HG03558 (cell line): ENCODE results near the gene DGCR6L.
"Not testable (repeated sequence)": the region's sequence is repeated elsewhere in the genome, so short reads cannot be mapped to it uniquely, and the experiment has no call there.

Source experiments
- ATAC-seq: cut with Tn5 transposase; IDR thresholded peaks from one replicate; pipeline ENCODE4 v1.9.1; 2021; ENCODE audit warnings: moderate number of reproducible peaks; ENCODE audit not compliant: unreplicated experiment; ENCODE audit errors: extremely low read depth

Gene DGCR6L

DNA sequence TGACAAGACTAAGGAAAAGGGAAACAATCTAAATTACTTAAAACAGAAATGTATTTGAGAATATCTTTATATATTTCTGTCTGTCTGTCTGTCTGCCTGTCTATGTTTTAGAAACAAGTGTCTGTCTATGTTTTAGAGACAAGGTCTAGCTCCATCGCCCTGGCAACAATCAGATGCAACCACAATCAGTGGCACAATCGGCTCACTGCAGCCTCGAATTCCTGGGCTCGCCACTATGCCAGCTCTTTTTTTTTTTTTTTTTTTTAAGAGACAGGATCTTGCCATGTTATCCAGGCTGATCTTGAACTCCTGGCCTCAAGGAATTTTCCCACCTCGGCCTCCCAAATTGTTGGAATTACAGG lies 8.7 kb upstream of the DGCR6L start:
- not testable (repeated sequence) for ATAC-seq

DNA sequence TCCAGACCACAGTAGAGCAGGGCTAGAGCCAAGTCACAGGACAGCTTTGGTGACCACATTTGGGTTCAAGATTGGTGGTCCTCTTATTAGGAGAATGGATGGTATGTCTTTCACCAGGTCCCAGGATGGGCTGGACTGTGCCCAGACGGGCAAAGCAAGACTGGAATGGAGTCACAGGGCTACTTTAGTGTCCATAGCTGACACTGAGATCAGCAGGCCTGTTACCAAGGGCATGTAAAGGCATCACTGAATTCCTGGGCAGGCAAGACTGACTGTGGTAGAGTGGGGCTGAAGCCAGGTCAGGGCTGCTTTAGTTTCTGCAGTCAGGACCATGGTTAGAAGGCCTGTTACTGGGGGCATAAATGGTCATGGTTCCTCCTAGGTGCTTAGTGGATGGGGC lies 6.1 kb upstream of the DGCR6L start:
- ATAC-seq: not testable (repeated sequence)

DNA sequence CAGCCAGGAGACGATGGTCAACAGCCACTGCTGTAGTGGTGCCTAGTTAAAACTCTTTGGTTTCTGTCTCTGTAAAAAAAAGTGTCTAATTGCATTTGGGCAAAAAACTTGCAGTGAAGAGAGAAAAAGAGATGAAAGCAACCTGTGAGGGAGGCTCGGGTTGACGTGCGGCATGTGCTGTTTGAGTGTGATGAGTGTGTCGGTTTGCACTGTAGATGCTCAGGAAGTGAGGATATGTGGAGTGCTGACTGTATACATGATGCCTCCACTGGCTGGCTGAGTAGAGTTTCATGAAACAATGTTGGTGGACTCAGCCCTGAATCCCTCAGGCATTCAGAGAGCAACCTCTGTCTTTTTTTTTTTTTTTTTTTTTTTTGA lies 4.3 kb upstream of the DGCR6L start:
- ATAC-seq: no peak

DNA sequence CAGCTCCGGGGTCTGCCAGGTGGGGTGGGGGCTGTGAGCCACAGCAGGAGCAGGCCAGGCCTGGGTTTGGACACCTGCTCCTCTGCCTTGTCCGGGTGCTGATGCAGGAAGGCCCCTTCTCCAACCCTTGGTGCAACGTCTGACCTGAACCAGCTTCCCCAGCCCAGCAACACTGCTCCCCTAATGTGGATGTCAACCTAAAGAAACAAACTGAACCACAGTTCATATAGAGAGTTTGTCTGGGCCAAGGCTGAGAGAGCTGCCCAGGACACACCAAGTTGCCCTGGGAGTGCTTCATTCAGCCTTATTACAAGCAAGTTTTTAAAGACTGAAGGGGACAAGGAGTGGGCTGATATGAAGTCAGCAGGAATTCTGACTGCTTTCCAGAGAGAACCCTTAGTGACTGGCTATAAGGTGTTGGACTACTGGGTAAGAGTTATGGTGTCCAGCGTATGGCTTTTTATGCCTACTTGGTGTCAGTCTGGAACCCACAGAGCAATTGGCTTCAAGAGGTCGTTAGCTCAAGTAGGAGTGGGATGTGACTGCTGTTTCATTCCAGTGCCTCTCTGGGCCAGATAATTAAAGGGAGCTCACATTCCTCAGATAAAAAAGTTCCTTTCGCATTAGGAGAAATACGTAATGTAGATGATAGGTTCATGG lies 1.8 kb upstream of the DGCR6L start:
- ATAC-seq: not testable (repeated sequence)

DNA sequence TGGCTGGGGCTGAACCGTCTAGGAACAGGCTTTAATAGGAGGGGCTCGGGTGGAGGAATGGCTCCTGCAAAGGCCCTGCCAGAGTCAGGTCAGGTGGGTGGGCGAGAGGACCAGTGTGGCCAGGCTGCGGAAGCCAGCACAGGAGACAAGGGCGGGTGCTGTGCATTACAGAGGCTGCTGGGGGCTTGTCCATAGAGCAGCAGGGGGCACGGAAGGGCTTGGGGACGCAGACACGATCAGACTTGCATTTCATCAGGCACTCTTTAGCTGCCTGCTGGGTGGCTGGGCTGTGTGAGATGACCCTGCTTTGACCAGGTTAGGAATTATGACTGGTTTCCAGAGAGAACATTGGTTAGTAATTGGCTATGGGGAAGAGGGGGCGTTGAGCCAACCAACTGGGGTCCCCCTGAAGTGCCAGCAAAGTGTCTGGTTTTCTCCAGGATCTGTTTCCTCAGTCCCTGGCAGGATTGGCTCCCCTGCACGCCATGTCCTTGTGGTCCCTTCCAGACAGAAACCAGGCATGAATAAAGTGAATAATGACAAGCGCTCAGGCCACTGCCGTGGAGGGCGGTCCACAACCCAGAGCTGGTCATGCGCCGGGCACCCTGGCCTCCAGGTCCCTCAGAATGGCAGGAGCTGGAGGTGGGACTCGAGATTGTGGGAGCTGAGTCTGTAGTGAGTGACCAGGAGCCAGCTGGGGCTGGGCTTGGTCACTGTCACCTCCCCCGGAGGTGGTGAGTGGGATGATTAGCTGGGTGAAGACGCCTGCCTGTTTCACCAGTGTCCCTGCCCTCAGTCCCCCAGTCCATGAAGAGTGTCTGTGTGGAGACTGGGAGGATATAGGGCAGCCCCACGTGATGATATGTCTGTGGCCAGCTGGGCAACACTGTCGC lies 1.0 kb upstream of the DGCR6L start:
- ATAC-seq: not testable (repeated sequence)

DNA sequence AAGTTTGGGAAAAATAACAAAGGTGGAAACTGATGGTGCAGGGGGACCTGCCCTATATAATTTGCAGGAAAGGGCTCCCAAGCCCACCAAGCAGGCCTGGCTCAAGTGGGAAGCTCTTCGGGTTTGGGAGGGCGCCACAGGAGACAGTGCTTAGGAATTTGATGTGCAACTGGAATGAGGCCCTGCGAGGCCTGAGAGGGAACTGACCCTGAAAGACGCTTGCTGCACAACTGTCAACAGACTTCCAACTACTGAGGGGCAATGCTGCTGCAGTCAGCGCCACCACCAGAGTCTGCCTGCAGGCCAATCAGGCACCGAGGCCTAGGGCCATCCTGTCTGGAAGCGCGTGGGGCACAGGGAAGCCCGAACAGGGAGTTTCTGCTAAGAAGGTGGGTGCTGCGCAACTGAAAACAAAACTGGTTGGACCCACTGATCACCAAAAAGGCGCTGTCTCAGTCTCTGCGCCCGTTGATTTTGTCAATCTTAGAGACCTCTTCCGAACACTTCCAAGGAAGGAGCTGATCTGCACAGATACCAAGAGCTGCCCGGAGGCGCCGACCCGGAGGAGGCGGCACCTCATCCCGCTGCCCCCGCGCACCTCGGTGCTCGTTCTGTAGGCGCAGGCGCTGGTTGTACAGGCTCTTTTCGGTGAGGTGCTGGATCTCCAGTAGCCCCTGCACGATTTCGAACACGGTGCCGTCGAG lies 667 bp downstream of the DGCR6L start:
- no peak for ATAC-seq

DNA sequence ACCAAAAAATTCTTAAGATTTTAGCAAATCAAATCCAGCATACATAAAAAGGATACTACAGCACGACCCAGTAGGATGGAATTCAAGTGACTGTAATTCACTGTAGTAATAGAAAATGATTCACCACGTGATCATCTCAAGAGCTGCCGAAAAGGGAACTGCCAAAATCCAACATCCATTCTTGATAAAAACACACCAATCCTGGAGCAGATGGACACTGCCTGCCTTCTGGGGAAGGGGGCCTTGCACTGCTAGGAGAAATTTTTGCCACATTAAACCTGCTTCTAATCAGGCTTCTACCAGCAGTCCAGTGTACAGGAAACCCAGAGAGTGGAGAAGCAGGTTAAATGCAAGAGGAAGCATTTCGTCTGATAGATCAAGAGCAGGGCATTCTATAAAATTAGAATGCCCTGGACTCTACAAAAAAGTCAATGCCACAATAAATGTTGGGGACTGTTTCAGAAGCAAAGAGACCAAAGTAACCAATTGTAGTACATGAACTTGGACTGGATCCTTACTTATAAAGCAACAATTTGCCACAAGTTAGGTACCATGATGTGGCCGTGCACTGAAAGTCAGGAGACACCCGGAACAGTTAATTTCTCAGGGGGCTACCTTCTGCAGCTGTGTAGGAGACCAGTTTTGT lies 1.7 kb downstream of the DGCR6L start:
- ATAC-seq: not testable (repeated sequence)

DNA sequence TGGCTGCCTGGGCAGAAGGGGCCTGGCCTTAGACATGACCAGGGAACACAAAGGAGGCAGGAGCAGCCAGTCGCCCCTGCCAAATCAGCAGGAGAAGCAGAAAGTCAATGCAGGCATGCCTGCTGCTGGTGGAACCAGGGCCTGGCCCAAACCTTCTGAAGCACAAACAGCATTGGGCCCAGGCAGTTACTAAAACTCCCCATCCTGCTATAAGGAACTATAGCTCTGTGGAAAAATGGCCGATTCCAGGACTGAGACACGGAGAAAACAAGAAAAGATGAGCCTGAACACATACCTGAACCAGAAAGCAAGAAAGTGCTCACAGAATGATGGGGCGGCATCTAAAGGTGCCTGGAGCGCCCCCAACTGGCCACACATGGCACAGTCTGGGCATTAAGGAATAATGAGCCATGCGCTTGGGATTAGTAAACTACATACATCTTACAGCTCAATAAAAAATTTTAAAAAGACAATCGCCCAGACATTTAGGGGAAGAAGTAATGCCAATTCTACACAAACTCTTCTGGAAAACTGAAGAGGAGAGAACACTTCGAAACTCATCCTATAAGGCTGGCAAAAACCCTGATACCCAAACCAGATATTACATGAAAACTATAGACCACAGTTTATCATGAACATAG lies 2.3 kb downstream of the DGCR6L start:
- ATAC-seq: not testable (repeated sequence)

DNA sequence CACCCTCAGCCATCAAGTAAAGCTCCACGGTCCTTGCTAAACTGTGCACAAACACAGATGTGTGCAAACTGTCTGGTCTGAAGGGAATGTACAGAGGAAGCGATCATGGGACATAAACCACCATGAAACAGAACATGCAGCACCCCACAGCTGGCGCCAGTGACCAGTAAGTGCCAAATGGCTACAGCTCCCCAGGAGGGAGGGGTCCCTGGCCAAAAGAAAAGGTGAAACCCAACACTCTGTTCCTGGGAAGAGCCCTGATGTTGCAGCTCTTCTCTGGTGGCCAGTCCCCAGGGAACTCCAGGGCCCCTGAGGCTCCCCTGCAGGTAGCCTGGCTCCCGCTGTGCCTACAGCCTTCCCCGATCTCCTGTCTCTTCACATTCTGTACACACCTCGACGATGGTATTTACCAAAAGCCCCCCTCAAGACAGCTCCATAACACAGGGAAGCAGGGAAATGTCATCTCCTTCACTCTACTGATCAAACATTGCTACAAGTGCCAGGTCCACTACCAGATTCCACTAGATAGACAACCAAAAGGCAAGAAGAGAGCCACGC lies 2.9 kb downstream of the DGCR6L start:
- ATAC-seq: no peak

DNA sequence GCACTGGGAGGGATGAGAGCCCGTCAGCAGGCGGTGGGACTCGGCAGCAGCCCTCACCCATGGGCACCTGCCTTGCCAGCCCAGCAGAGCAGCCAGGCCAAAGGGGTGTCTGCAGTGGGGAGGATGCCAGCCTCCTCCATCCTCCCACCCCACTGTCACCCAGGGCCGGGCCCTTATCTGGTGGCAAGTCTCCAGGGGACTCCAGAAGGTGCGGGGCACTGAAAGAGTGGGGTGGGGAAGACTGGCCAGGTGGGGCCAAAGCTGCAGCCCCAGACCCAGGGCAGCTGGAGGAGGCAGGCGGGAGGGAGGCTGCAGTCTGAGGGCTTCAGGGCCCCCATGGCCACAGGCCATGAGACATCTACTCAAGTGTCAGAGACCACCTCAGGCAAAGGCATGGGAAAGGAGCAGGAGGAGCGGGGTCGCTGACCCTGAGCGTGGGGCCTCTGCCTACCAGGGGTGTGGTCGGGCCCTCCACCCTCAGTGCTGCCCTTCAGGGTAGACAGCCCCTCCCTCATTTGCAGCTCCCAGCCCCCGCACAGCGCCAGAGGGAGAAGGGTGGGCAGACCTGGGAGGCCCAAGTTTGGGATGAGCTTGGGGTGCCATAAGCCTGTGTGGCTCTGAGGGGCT lies 3.5 kb downstream of the DGCR6L start:
- ATAC-seq: no peak

DNA sequence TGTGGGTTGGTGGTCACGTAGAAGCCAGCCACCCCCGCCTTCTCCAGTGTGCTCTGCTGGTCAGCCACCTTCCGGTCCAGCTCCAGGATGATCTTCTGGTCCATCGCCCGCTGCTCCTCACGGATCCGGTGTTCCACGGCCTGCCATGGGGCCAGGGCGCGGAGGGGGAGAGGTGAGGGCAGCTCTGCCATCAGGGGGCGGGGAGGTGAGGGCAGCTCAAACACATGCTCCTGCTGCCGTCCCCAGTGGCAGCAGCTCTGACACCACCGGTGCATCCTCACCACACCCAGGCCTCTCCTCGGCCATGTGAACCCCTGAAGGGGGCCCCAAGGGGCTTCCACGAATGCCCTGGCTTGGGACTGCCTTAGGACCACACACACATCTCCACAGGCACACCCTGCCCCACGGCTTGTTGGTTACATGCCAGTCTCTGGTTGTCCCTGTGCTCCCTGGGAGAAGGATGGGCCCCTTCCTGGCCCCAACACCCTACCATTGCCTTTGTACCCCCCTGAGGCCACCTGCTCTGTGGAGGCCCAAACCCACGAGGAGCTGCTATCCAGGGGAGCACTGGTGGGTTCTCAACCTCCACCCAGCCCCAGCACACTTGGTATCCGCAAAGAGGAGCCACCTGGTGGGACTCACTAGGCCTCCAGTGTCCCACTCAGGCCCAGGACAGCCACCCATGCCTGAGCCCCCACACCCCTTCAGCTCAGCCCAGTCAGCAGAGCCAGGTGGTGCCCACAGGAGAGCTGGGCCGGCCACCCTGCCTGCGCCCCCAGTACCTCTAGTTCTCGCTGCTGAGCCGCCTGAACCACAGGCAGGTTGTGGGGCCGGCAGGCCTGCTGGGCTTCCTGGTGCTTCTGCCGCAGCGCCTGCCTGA lies 4.3 kb downstream of the DGCR6L start:
- ATAC-seq: no peak

DNA sequence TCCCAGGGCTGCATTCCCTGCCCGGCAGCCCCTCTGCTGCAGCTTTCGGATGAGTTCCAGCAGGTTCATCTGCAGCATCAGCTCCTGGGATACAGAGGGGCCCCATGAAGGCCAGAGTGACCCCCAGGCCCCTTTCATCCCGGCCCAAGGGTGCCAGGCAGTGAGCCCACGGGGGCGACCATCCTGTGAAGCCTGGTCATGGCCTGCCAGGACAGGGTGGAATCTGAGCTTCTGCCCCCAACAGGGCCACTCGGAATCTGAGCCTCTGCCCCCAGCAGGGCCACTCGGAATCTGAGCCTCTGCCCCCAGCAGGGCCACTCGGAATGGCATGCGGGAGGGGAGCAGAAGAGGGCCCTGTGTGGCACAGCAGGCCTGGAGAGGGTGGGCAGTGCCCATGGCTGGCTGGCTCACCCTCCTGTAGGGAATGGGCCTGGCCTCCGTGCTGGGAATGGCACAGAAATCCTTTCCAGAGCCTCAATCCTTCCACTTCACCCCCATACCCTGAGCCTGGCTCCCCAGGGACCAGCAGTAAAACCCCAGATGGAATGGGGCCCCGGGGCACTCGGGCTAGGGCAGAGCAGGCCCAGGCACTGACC lies 5.0 kb downstream of the DGCR6L start:
- ATAC-seq: not testable (repeated sequence)

DNA sequence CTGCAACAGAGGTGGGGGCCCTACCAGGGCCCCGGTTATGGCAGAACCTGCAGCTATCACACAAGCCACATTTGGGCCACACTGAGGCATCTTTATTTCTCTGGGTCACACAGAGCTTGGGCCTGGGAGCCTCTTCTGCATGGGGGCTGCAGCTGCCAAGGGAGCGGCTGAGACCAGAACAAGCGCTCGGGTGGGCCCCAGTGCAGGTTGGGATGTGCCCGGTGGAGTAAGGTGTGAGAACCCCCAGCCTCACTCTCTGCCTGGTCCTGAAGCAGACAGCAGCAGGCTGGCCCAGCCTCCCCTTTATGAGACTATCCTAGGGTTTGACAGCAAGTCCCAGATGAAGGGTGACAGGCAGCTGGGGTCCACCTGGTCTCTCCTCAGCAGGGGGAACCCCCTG lies 5.7 kb downstream of the DGCR6L start:
- not testable (repeated sequence) for ATAC-seq

DNA sequence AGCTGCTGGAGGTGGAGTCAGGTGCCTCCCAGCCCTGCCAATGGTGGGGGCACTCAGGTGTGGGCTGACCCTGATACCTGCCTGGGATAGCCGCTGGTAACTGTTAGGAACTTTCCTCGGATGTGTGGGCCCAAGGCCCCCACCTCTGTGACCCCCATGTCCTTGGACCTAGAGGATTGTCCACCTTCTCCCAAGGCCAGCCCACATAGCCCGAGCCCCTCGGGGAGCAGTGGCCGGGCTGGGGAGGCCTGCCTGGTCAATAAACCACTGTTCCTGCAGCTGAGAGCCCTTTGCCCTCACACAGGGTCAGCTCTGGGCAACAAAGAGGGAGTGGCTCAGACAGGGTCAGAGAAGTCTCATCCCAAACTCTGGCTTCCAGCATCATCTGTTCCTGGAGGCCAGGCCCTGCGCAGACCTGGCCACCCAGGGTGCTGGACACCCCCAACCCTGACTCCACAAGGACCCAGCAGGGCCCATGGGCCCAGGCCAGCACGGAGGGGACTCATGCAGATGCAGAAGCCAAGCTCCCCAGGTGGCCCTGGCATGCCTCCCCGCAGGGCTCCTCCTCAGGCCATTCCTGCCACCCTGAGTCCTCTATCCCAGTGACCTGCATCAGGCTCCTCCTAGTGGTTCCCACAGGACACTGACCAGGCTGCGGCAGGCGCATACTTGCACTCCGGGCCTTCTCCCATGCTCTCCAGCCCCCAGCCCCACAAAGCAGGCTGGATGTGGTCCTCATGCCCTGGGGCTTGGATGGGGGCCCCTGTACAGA lies 6.4 kb downstream of the DGCR6L start:
- not testable (repeated sequence) for ATAC-seq

DNA sequence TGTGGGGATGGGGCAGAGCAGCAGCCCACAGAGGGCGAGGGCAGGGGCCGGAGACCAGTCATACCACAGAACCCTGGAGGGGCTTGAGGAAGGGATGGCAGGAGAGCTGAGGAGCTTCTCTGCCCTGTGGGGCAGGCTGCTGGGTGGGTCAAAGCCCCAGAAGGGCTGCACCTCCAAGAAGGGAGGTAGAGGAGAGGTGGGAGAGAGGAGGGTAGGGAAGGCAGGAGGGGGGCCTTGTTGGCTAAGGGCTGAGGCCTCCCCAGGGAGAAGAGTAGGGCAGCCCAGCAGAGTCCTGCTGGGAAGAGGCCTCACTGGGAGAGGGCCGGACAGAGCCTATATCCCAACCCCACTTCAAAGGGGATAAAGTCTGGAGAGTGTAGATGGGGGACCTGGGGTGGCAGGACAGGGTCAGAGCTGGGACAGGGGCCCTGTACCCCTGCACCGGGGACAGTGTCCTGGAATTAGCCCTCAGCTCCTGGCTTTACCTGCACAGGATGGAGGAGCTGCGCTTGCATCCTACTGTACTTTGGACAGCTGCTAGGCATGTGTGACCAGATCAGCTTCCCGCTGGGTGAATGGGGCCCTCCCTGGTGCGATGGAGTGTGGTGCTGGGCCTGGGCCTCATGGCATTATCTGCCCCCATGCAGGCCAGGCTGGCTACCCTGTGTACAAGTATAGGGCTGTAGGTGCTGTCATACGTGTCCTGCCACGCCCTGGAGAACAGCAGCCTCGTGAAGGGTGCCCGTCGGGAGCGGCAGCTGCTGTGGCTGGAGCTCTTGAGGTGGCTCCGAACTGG lies 7.3 kb downstream of the DGCR6L start:
- no peak for ATAC-seq

DNA sequence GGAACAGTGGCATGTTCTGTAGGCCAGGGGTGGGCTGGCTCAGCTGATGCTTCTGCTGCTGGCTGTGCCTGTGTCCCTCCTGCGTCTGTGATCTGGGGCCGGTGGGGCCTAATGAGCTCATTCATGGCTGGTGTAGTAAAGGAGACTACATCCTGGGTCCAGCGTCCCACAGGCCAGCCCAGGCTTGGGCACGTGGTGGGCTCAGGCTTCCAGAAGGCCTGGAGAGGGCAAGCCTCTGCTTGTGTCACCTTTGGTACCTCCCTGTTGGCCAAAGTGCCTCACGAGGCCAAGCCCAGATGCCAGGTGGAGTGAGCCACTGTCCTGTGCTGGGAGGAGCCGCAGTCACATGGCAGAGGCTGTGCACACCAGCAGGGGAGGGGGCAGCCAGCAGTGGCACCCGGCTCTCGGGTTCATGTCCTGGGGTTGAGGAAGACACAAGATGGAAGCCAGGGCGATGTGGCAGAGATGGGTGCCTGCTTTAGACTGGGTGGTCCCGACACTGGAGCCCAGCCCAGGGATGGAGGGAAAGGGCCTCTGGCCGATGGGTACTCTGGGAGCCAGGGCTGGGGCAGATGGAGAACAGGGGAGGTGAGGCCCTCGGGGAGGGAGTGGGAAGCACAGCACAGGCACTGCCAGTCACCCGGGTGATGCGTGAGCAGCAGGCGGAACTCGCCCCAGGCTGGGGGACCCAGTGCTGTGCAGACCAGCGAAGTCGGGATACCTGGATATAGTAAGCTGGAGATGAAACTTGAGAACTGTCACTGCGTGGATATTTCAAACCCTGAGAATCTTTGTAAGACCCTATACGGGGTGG lies 8.4 kb downstream of the DGCR6L start:
- not testable (repeated sequence) for ATAC-seq
